GM12872 (cell line): ENCODE measurements around the gene AK4.

Experiments used
- CTCF ChIP-seq: IDR thresholded peaks from 3 replicates; pipeline ENCODE4 v1.5.1; 2011; ENCODE audit warnings: low read depth, mild to moderate bottlenecking, low read length, moderate library complexity; ENCODE audit not compliant: insufficient read depth

AK4 gene

GRCh38 chr1:65167586-65168242 is 19.7 kb downstream of the AK4 start:
- no peak for TF ChIP-seq CTCF

- no peak for TF ChIP-seq CTCF
Observed at GRCh38 chr1:65168867-65169266, 20.9 kb downstream of the AK4 start.

GRCh38 chr1:65170511-65171142 is 22.6 kb downstream of the AK4 start:
- no peak for TF ChIP-seq CTCF

- TF ChIP-seq CTCF: no peak
Observed at GRCh38 chr1:65172936-65173690, 25.1 kb downstream of the AK4 start.

GRCh38 chr1:65174585-65174984 is 26.6 kb downstream of the AK4 start:
- TF ChIP-seq CTCF: no peak

GRCh38 chr1:65175171-65176055 is 27.4 kb downstream of the AK4 start:
- TF ChIP-seq CTCF: no peak

GRCh38 chr1:65176056-65176450 is 28.1 kb downstream of the AK4 start:
- TF ChIP-seq CTCF: no peak
